HepG2 (cell line): Measurements from ENCODE around the gene RASA3. TPM values are rescaled to one million over a fixed set of nuclear protein-coding genes. Genes with fewer than 3 reads are reported as not detected.

Experiments used
- ATAC-seq: fragments of 200-7000 bp; cut with Tn5 transposase; 3 replicates; pipeline ENCODE4 v1.9.1; 2020; ENCODE audit warnings: mild to moderate bottlenecking, moderate library complexity
- BruUV-seq: library from RNA; stranded (reverse); fragments of 400-500 nt; replicated peaks from 2 replicates; lab custom pipeline; 2021; lab: Mats Ljungman, UMichigan
- CTCF ChIA-PET: fragments of 300-600 bp; formaldehyde crosslinking; extraction: SDS; loops from one replicate; lab custom pipeline; 2021; ENCODE audit warnings: low total read pairs, inconsistent platforms, low intra/inter-chr PET ratio; lab: Yijun Ruan, JAX
- POLR2A ChIA-PET: fragments of 350-600 bp; sonication (Branson Sonifier 250); formaldehyde crosslinking; loops from one replicate; lab custom pipeline; 2020; ENCODE audit warnings: antibody characterized with exemption, inconsistent platforms; lab: Yijun Ruan, JAX
- DNase-seq: peaks from one replicate; pipeline ENCODE4 v3.0.0-alpha.2; 2015; ENCODE audit warnings: low spot score
- FAIRE-seq: peaks from 3 replicates; lab custom pipeline; 2011; peaks lifted over from hg19 to GRCh38; lab: Jason Lieb, UNC
- H2AFZ ChIP-seq: one replicate; pipeline ENCODE4 v1.6.1; 2011; ENCODE audit warnings: low read length, inconsistent platforms
- H3K27ac ChIP-seq: fragments of 300-600 bp; 3 replicates; pipeline ENCODE4 v1.8.0; 2011; ENCODE audit warnings: mixed run types, mild to moderate bottlenecking, mixed read lengths, low read length, inconsistent platforms; ENCODE audit not compliant: insufficient read depth; ENCODE audit errors: extremely low read length
- H3K27me3 ChIP-seq, 2 experiments: fragments of 200-600 bp in 1 of 2; 2 replicates in 1 of 2; 3 replicates in 1 of 2; pipeline versions ENCODE4 v1.6.0 to v1.8.0; 2011; ENCODE audit warnings: low read length in 2 of 2, mild to moderate bottlenecking in 2 of 2, moderate library complexity in 2 of 2, inconsistent platforms in 1 of 2; ENCODE audit not compliant: insufficient read depth in 2 of 2, control insufficient read depth in 1 of 2
- H3K36me3 ChIP-seq, 2 experiments: fragments of 200-600 bp in 1 of 2; replicated peaks in 1 of 2; 2 replicates in 1 of 2; 3 replicates in 1 of 2; pipeline versions ENCODE4 v1.5.1 to v1.8.0; 2011; ENCODE audit warnings: low read length in 2 of 2, inconsistent platforms in 1 of 2; ENCODE audit not compliant: insufficient read depth in 2 of 2, control insufficient read depth in 1 of 2
- H3K4me1 ChIP-seq: 2 replicates; pipeline ENCODE4 v1.5.1; 2012; ENCODE audit warnings: low read length, inconsistent platforms; ENCODE audit not compliant: insufficient read depth
- H3K4me2 ChIP-seq: 2 replicates; pipeline ENCODE4 v1.6.0; 2011; ENCODE audit warnings: low read depth, low read length, inconsistent platforms
- H3K4me3 ChIP-seq, 3 experiments: fragments of 200-600 bp in 1 of 3; sonication (generic), shearing (Covaris generic) in 1 of 3; replicated peaks in 1 of 3; 2 replicates each; pipeline ENCODE4 v1.5.1; 2011 to 2016; ENCODE audit warnings: low read length in 3 of 3, inconsistent platforms in 2 of 3, low read depth in 2 of 3, mild to moderate bottlenecking in 2 of 3, control low read depth in 1 of 3, mixed read lengths in 1 of 3; ENCODE audit not compliant: insufficient read depth in 1 of 3
- H3K79me2 ChIP-seq: one replicate; pipeline ENCODE4 v1.6.1; 2011; ENCODE audit warnings: low read length, inconsistent platforms; ENCODE audit not compliant: insufficient read depth
- H3K9ac ChIP-seq: 2 replicates; pipeline ENCODE4 v1.6.0; 2011; ENCODE audit warnings: mild to moderate bottlenecking, low read depth, low read length, inconsistent platforms; ENCODE audit not compliant: insufficient read depth
- H3K9me3 ChIP-seq: 2 replicates; pipeline ENCODE4 v1.5.1; 2012; ENCODE audit warnings: mild to moderate bottlenecking, low read length
- H4K20me1 ChIP-seq: 2 replicates; pipeline ENCODE4 v1.6.0; 2011; ENCODE audit warnings: inconsistent platforms, mild to moderate bottlenecking, low read length, moderate library complexity; ENCODE audit not compliant: insufficient read depth
- ARID4A ChIP-seq: sonication (generic); formaldehyde crosslinking; IDR thresholded peaks from 2 replicates; pipeline ENCODE4 v1.5.0; 2020; ENCODE audit warnings: mild to moderate bottlenecking, missing genetic modification reagents, borderline replicate concordance
- CEBPZ ChIP-seq: IDR thresholded peaks from 2 replicates; pipeline ENCODE4 v1.6.1; 2012; ENCODE audit warnings: low read length, improper control_type of control experiment
- ESRRA ChIP-seq: sonication (generic); formaldehyde crosslinking; IDR thresholded peaks from 2 replicates; pipeline ENCODE4 v1.5.1; 2020; ENCODE audit warnings: mild to moderate bottlenecking, low read depth, missing genetic modification reagents
- SRSF4 ChIP-seq: fragments of 200-400 bp; formaldehyde crosslinking; IDR thresholded peaks from one replicate; pipeline ENCODE4 v1.6.1; 2018; ENCODE audit warnings: mild to moderate bottlenecking, low read depth, low read length, moderate library complexity; ENCODE audit not compliant: poor library complexity, severe bottlenecking
- TEF ChIP-seq: sonication (generic); formaldehyde crosslinking; IDR thresholded peaks from 2 replicates; pipeline ENCODE4 v1.5.0; 2020; ENCODE audit warnings: missing genetic modification reagents
- ZNF20 ChIP-seq: sonication (generic); formaldehyde crosslinking; IDR thresholded peaks from 2 replicates; pipeline ENCODE4 v1.4.0; 2020; ENCODE audit warnings: mild to moderate bottlenecking, moderate library complexity, missing genetic modification reagents
- ZNF292 ChIP-seq: sonication (generic); formaldehyde crosslinking; IDR thresholded peaks from 2 replicates; pipeline ENCODE4 v1.8.1; 2022; ENCODE audit warnings: mild to moderate bottlenecking, low read depth, missing genetic modification reagents, borderline replicate concordance
- ZNF639 ChIP-seq: conservative IDR thresholded peaks from 2 replicates; pipeline ENCODE4 v1.6.1; 2018; ENCODE audit warnings: missing genetic modification reagents
- WGBS: methylation state at CpG from one replicate; pipeline ENCODE4 v1.1.6; 2017; ENCODE audit warnings: low lambda C conversion rate; 5-methylcytosine and 5-hydroxymethylcytosine counted together
- in situ Hi-C: cut with HindIII; loops from 2 replicates; pipeline ENCODE4 v1.10.0; 2017; ENCODE audit warnings: low pct_unique_long_range_greater_than_20kb; ENCODE audit not compliant: extremely low pct_ligation_motif_present
- intact Hi-C: fragments of 100-400 bp; cut with micrococcal nuclease; formaldehyde crosslinking; loops from one replicate; pipeline ENCODE4 v1.10.0; 2022; ENCODE audit not compliant: unreplicated experiment
- polyA plus RNA-seq, 8 experiments: library from polyadenylated mRNA; depleted of rRNA in 3 of 8; stranded (reverse) in 7 of 8; unstranded in 1 of 8; fragments of >200 nt; fragmentation: Illumina TruSeq in 4 of 8; extraction: Trizol in 4 of 8; gene quantifications; 2 replicates each; pipeline versions ENCODE4 v1.2.1 to v1.2.3, GENCODE V29; 2011 to 2016; ENCODE audit warnings: low read depth in 4 of 8, missing spikeins in 1 of 8, mixed read lengths in 1 of 8; ENCODE audit not compliant: insufficient read depth in 1 of 8
- total RNA-seq, 5 experiments: library from RNA; depleted of rRNA; stranded (reverse); fragments of >200 nt; fragmentation: Illumina TruSeq; extraction: Trizol; gene quantifications; 2 replicates each; pipeline ENCODE4 v1.2.3, GENCODE V29; 2016; ENCODE audit warnings: low read depth in 1 of 5

Gene RASA3
- total and polyA plus RNA-seq, 2 of the 13 experiments (the other 11 are each of a cell fraction or from before 2014, with no cell fraction given) = 0.05 TPM; not detected in 1

- TF ChIP-seq TEF (CRISPR knock-in tag) (no peak), SRSF4 (no peak)
- TF ChIP-seq, all 625 proteins: peak for 0
These were observed 75.0 kb downstream of the RASA3 start (continued) for GRCh38 chr13:114057166-114058050.

GRCh38 chr13:114056205-114057013 is 76.0 kb downstream of the RASA3 start:
- DNase-seq (no peak), ATAC-seq (no peak), FAIRE-seq (no peak)
- intact Hi-C loops = no loop called here
- no peak overlapping the region for H3K4me2 ChIP-seq
- no peaks in the 10 kb centered on the region for H3K4me1 ChIP-seq
- H3K27ac ChIP-seq = no peak overlapping the region
- in situ Hi-C loops = no loop called here
- ChIA-PET POLR2A (no interaction called here), CTCF (no interaction called here)
- H3K9ac ChIP-seq = no peak overlapping the region
- H3K4me3 ChIP-seq = no peak overlapping the region
- H4K20me1 ChIP-seq = no peaks in the 10 kb centered on the region
- BruUV-seq = no TSS peak
- WGBS = 13% methylated on average over 17 of the region's 28 CpGs
- no peaks in the 10 kb centered on the region for H3K79me2 ChIP-seq
- H3K36me3 ChIP-seq = no peaks in the 10 kb centered on the region
- peaks cover 11 to 50% of the 10 kb centered on the region in 2 experiments; a peak in 4 of 5 replicates for H3K27me3 ChIP-seq
- no peaks in the 10 kb centered on the region for H3K9me3 ChIP-seq
- no peak overlapping the region for H2AFZ ChIP-seq
- TF ChIP-seq ZNF639 (CRISPR knock-in tag) = no peak
- TF ChIP-seq ESRRA = no peak
- TF ChIP-seq ZNF20 = no peak
- no peak for TF ChIP-seq CEBPZ
- no peak for TF ChIP-seq ZNF292 (CRISPR knock-in tag)
- no peak for TF ChIP-seq ARID4A
